CD14-positive monocyte (primary cell): ENCODE data around the gene AMELX. TPM values are rescaled to one million over a fixed set of nuclear protein-coding genes. Genes with fewer than 3 reads are reported as not detected.

Source experiments
- DNase-seq, 3 donors: peaks; one replicate each; pipeline ENCODE4 v3.0.0-alpha.2; 2011 to 2022
- H2AFZ ChIP-seq: 2 replicates; pipeline ENCODE4 v1.6.0; 2012; ENCODE audit warnings: mild to moderate bottlenecking, low read depth, low read length, inconsistent platforms; ENCODE audit not compliant: insufficient read depth, poor library complexity, severe bottlenecking
- H3K27ac ChIP-seq, 2 donors: 1 replicate in 1 of 2; 2 replicates in 1 of 2; pipeline ENCODE4 v1.5.1; 2012 to 2013; ENCODE audit warnings: low read length in 2 of 2, control low read depth in 1 of 2, inconsistent platforms in 1 of 2, low read depth in 1 of 2, mild to moderate bottlenecking in 1 of 2
- H3K27me3 ChIP-seq, 2 donors: one replicate each; pipeline versions ENCODE4 v1.6.0 to v1.6.1; 2011 to 2013; ENCODE audit warnings: low read length in 2 of 2; ENCODE audit not compliant: control insufficient read depth in 2 of 2, insufficient read depth in 2 of 2
- H3K36me3 ChIP-seq, 2 donors: replicated peaks in 1 of 2; 1 replicate in 1 of 2; 2 replicates in 1 of 2; pipeline versions ENCODE4 v1.5.1 to v1.6.1; 2012 to 2013; ENCODE audit warnings: low read length in 2 of 2, control low read depth in 1 of 2, inconsistent platforms in 1 of 2, mild to moderate bottlenecking in 1 of 2; ENCODE audit not compliant: insufficient read depth in 2 of 2, control insufficient read depth in 1 of 2
- H3K4me1 ChIP-seq, 2 donors: 1 replicate in 1 of 2; 2 replicates in 1 of 2; pipeline versions ENCODE4 v1.5.1 to v1.6.1; 2012 to 2013; ENCODE audit warnings: low read length in 2 of 2, control low read depth in 1 of 2, inconsistent platforms in 1 of 2, mild to moderate bottlenecking in 1 of 2, moderate library complexity in 1 of 2; ENCODE audit not compliant: insufficient read depth in 2 of 2, control insufficient read depth in 1 of 2
- H3K4me2 ChIP-seq: replicated peaks from 2 replicates; pipeline ENCODE3; 2012; ENCODE audit warnings: low read length, moderate library complexity, mild to moderate bottlenecking; ENCODE audit not compliant: poor library complexity, severe bottlenecking; ENCODE audit errors: extremely low read depth
- H3K4me3 ChIP-seq, 3 experiments: fragments of 200-600 bp in 1 of 3; sonication (generic) in 1 of 3; replicated peaks in 1 of 3; 1 replicate in 2 of 3; 2 replicates in 1 of 3; pipeline ENCODE4 v1.5.1; 2011 to 2013; ENCODE audit warnings: low read length in 3 of 3, mild to moderate bottlenecking in 3 of 3, control low read depth in 2 of 3, low read depth in 2 of 3, inconsistent platforms in 1 of 3, moderate library complexity in 1 of 3
- H3K79me2 ChIP-seq: 2 replicates; pipeline ENCODE4 v1.6.0; 2012; ENCODE audit warnings: mild to moderate bottlenecking, control low read depth, inconsistent platforms, low read length, moderate library complexity; ENCODE audit not compliant: insufficient read depth
- H3K9ac ChIP-seq: 2 replicates; pipeline ENCODE4 v1.6.0; 2017; ENCODE audit warnings: low read length, mild to moderate bottlenecking; ENCODE audit not compliant: insufficient read depth, poor library complexity, severe bottlenecking
- H3K9me3 ChIP-seq, 2 donors: replicated peaks in 1 of 2; 1 replicate in 1 of 2; 2 replicates in 1 of 2; pipeline versions ENCODE4 v1.5.1 to v1.6.1; 2012 to 2013; ENCODE audit warnings: low read length in 2 of 2, control low read depth in 1 of 2; ENCODE audit not compliant: control insufficient read depth in 1 of 2, insufficient read depth in 1 of 2
- H4K20me1 ChIP-seq: 2 replicates; pipeline ENCODE4 v1.6.0; 2012; ENCODE audit warnings: mild to moderate bottlenecking, low read length, control low read depth, moderate library complexity; ENCODE audit not compliant: insufficient read depth
- H3K27ac Mint-ChIP-seq, 7 donors: one replicate each; pipeline ENCODE4 v1.8.0; 2020; ENCODE audit warnings: mild to moderate bottlenecking in 7 of 7, mixed read lengths in 7 of 7, moderate library complexity in 6 of 7, inconsistent platforms in 2 of 7
- H3K27me3 Mint-ChIP-seq, 3 donors: one replicate each; pipeline ENCODE4 v1.8.0; 2021 to 2022; ENCODE audit warnings: low read depth in 3 of 3, mild to moderate bottlenecking in 3 of 3, mixed read lengths in 3 of 3, moderate library complexity in 3 of 3, inconsistent platforms in 1 of 3
- H3K36me3 Mint-ChIP-seq, 2 donors: one replicate each; pipeline ENCODE4 v1.8.0; 2020; ENCODE audit warnings: mixed read lengths in 2 of 2, inconsistent platforms in 1 of 2, mild to moderate bottlenecking in 1 of 2
- H3K4me1 Mint-ChIP-seq: one replicate; pipeline ENCODE4 v1.8.0; 2020; ENCODE audit warnings: mild to moderate bottlenecking, mixed read lengths
- H3K4me3 Mint-ChIP-seq, 2 donors: one replicate each; pipeline ENCODE4 v1.8.0; 2020; ENCODE audit warnings: mild to moderate bottlenecking in 2 of 2, mixed read lengths in 2 of 2, moderate library complexity in 1 of 2
- H3K9me3 Mint-ChIP-seq, 7 donors: one replicate each; pipeline ENCODE4 v1.8.0; 2020 to 2022; ENCODE audit warnings: mixed read lengths in 7 of 7, mild to moderate bottlenecking in 6 of 7, moderate library complexity in 6 of 7, inconsistent platforms in 2 of 7
- WGBS: methylation state at CpG from one replicate; pipeline ENCODE4 v1.1.5; 2013; ENCODE audit warnings: missing lambda C conversion rate; ENCODE audit not compliant: insufficient coverage; 5-methylcytosine and 5-hydroxymethylcytosine counted together
- intact Hi-C, 2 donors: fragments of 100-400 bp; cut with micrococcal nuclease; formaldehyde crosslinking; loops; one replicate each; pipeline versions ENCODE4 v1.15.0 to v1.15.1; 2023
- polyA plus RNA-seq, 3 donors: library from polyadenylated mRNA; depleted of rRNA in 1 of 3; unstranded in 2 of 3; stranded (reverse) in 1 of 3; fragments of 300-500 nt in 2 of 3; fragments of >200 nt in 1 of 3; fragmentation: Illumina TruSeq in 2 of 3; gene quantifications; 1 replicate in 2 of 3; 2 replicates in 1 of 3; pipeline ENCODE4 v1.2.3, GENCODE V29; 2012 to 2021
- TF ChIP-seq, protein P1 (sequence below): fragments of 200-600 bp; IDR thresholded peaks from one replicate; pipeline ENCODE4 v1.8.0; 2022; ENCODE audit warnings: antibody characterized with exemption, mild to moderate bottlenecking

AMELX gene
- polyA plus RNA-seq, 3 donors = not detected

DNA sequence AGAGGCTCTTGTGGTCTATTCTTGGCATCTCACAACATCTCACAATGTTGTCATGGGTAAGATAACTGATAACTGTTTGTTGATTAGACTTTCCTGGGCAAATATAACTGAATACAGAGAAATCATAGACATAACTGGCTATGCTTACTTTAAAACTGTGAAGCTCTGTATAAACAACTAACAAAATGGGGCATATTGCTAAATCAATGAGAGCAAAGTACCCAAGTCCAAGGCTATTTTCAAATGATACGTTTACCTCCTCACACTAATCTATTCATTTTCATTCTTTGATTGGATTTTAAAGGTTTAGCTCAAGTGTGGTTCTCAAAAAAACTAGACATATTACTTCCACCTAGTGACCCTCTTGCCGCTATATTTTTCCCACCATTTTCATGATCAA, 38.6 kb downstream of the AMELX start:
- TF ChIP-seq, protein P1, sequence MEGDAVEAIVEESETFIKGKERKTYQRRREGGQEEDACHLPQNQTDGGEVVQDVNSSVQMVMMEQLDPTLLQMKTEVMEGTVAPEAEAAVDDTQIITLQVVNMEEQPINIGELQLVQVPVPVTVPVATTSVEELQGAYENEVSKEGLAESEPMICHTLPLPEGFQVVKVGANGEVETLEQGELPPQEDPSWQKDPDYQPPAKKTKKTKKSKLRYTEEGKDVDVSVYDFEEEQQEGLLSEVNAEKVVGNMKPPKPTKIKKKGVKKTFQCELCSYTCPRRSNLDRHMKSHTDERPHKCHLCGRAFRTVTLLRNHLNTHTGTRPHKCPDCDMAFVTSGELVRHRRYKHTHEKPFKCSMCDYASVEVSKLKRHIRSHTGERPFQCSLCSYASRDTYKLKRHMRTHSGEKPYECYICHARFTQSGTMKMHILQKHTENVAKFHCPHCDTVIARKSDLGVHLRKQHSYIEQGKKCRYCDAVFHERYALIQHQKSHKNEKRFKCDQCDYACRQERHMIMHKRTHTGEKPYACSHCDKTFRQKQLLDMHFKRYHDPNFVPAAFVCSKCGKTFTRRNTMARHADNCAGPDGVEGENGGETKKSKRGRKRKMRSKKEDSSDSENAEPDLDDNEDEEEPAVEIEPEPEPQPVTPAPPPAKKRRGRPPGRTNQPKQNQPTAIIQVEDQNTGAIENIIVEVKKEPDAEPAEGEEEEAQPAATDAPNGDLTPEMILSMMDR = no peak
- Histone ChIP-seq H3K36me3 (no peaks in the 10 kb centered on the region), H3K4me3 (no peak overlapping the region), H3K27ac (no peak overlapping the region), H4K20me1 (no peaks in the 10 kb centered on the region), H2AFZ (no peak overlapping the region), H3K4me2 (no peak overlapping the region), H3K9me3 (no peaks in the 10 kb centered on the region), H3K9ac (no peak overlapping the region), H3K27me3 (no peaks in the 10 kb centered on the region), H3K4me1 (no peaks in the 10 kb centered on the region), H3K79me2 (no peaks in the 10 kb centered on the region)
- peaks cover 0 to 5% (median 2%) of the 10 kb centered on the region in 7 donors for H3K9me3 Mint-ChIP-seq
- no peaks in the 10 kb centered on the region for H3K36me3 Mint-ChIP-seq
- H3K4me1 Mint-ChIP-seq = no peaks in the 10 kb centered on the region
- intact Hi-C loops = no loop called here
- H3K27ac Mint-ChIP-seq = no peak overlapping the region
- no peak overlapping the region for H3K4me3 Mint-ChIP-seq
- WGBS = no CpG with 5 or more reads among the region's 2 CpGs
- peaks cover 0 to 2% (median 1%) of the 10 kb centered on the region in 3 donors for H3K27me3 Mint-ChIP-seq
- DNase-seq = no peak

DNA sequence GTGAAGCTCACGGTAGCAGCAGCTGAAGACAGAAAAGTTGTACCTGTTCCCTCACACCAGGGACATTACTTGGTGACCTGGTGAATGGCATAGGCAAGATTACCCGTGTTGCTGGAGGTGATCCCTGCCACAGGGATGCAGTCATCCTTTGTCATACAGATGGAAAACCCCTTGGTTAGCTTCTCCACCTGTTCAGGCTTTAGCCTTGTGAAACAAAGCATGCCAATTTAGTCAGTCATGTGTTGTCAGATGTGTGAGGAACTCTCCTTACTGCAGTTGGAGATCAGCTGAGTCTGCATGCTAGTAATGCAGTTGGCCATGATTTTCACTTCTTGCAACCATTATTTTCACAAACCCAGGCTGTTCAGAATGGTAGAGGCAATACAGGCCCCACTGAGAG, 41.0 kb downstream of the AMELX start:
- Histone ChIP-seq H3K4me2 (no peak overlapping the region), H3K27ac (no peak overlapping the region), H3K4me3 (no peak overlapping the region), H3K27me3 (no peaks in the 10 kb centered on the region), H3K9me3 (no peaks in the 10 kb centered on the region), H4K20me1 (no peaks in the 10 kb centered on the region), H2AFZ (no peak overlapping the region), H3K36me3 (no peaks in the 10 kb centered on the region), H3K9ac (no peak overlapping the region), H3K4me1 (no peaks in the 10 kb centered on the region), H3K79me2 (no peaks in the 10 kb centered on the region)
- Mint-ChIP-seq H3K4me1 (peaks cover 1% of the 10 kb centered on the region), H3K27me3 (peaks cover 0 to 4% (median 1%) of the 10 kb centered on the region in 3 donors), H3K36me3 (no peaks in the 10 kb centered on the region), H3K4me3 (no peak overlapping the region), H3K27ac (no peak overlapping the region), H3K9me3 (peaks cover 0 to 5% (median 2%) of the 10 kb centered on the region in 7 donors)
- TF ChIP-seq, protein P1 = no peak
- intact Hi-C loops = no loop called here
- no CpG with 5 or more reads among the region's 2 CpGs for WGBS
- no peak for DNase-seq
